ENCODE results near the gene GON4L.

GRCh38 chr1:155745284-155746228 is 111.5 kb downstream of the GON4L start:
- peak in 1 of 5 experiments; percentile 18 for TF ChIP-seq CTCF (IDR thresholded peaks at IDR 0.05 in 4 of 5, conservative IDR thresholded peaks at IDR 0.05 in 1 of 5)
- TF ChIP-seq POLR2A (IDR thresholded peaks at IDR 0.05), result peak; percentile 36 to 40
